Neural progenitor cell (in vitro differentiated cells): Measurements from ENCODE around the gene MAP2K5. TPM values are rescaled to one million over a fixed set of nuclear protein-coding genes. Genes with fewer than 3 reads are reported as not detected.

Experiments
- DNase-seq: peaks from one replicate; pipeline ENCODE4 v3.0.0-alpha.2; 2016; ENCODE audit warnings: low spot score
- H2AFZ ChIP-seq: fragments of 200-600 bp; sonication (generic); replicated peaks from 2 replicates; pipeline ENCODE4 v1.6.1; 2016; ENCODE audit warnings: antibody characterized with exemption
- H3F3A ChIP-seq: fragments of 200-600 bp; sonication (generic); 2 replicates; pipeline ENCODE4 v1.6.1; 2016; ENCODE audit warnings: antibody characterized with exemption, low read depth
- H3K27ac ChIP-seq: fragments of 200-600 bp; sonication (generic); 2 replicates; pipeline ENCODE4 v1.5.1; 2016; ENCODE audit warnings: mild to moderate bottlenecking
- H3K27me3 ChIP-seq: fragments of 200-600 bp; sonication (generic); 2 replicates; pipeline ENCODE4 v1.6.1; 2016; ENCODE audit warnings: mild to moderate bottlenecking, moderate library complexity
- H3K36me3 ChIP-seq: fragments of 200-600 bp; sonication (generic); 2 replicates; pipeline ENCODE4 v1.5.1; 2016
- H3K4me1 ChIP-seq: fragments of 200-600 bp; sonication (generic); 2 replicates; pipeline ENCODE4 v1.6.1; 2016; ENCODE audit warnings: mixed run types
- H3K4me2 ChIP-seq: fragments of 200-600 bp; sonication (generic); 2 replicates; pipeline ENCODE4 v1.6.1; 2016
- H3K4me3 ChIP-seq: fragments of 200-600 bp; sonication (generic); 2 replicates; pipeline ENCODE4 v1.5.1; 2016
- H3K79me2 ChIP-seq: fragments of 200-600 bp; sonication (generic); 2 replicates; pipeline ENCODE4 v1.6.1; 2016; ENCODE audit warnings: low read depth
- H3K9ac ChIP-seq: fragments of 200-600 bp; sonication (generic); 2 replicates; pipeline ENCODE4 v1.6.1; 2016
- H3K9me3 ChIP-seq: fragments of 200-600 bp; sonication (generic); 2 replicates; pipeline ENCODE4 v1.5.1; 2016; ENCODE audit warnings: low read depth
- H4K20me1 ChIP-seq: fragments of 200-600 bp; sonication (generic); 2 replicates; pipeline ENCODE4 v1.6.1; 2016; ENCODE audit warnings: low read depth
- H3K27ac Mint-ChIP-seq: 3 replicates; pipeline ENCODE4 v1.8.0; 2021; ENCODE audit warnings: mixed read lengths
- H3K27me3 Mint-ChIP-seq: 2 replicates; pipeline ENCODE4 v1.8.0; 2022; ENCODE audit warnings: low read depth, mild to moderate bottlenecking, inconsistent platforms, moderate library complexity, mixed read lengths; ENCODE audit not compliant: insufficient read depth
- H3K36me3 Mint-ChIP-seq: 3 replicates; pipeline ENCODE4 v1.8.0; 2021; ENCODE audit warnings: mixed read lengths
- H3K4me1 Mint-ChIP-seq: 3 replicates; pipeline ENCODE4 v1.8.0; 2021; ENCODE audit warnings: mixed read lengths
- H3K4me3 Mint-ChIP-seq: 3 replicates; pipeline ENCODE4 v1.8.0; 2021; ENCODE audit warnings: mild to moderate bottlenecking, moderate library complexity, mixed read lengths
- H3K9me3 Mint-ChIP-seq: 3 replicates; pipeline ENCODE4 v1.8.0; 2020; ENCODE audit warnings: mixed read lengths
- EZH2 ChIP-seq: fragments of 200-600 bp; sonication (generic); IDR thresholded peaks from 2 replicates; pipeline ENCODE4 v1.6.1; 2017; ENCODE audit warnings: antibody characterized with exemption, mild to moderate bottlenecking, moderate library complexity
- EZH2phosphoT487 ChIP-seq: fragments of 200-600 bp; sonication (generic); IDR thresholded peaks from 2 replicates; pipeline ENCODE4 v1.6.1; 2017; ENCODE audit warnings: antibody characterized with exemption
- total RNA-seq: library from RNA; depleted of rRNA; stranded (reverse); fragments of >200 nt; gene quantifications from 2 replicates; pipeline ENCODE4 v1.2.3, GENCODE V29; 2015; ENCODE audit warnings: low replicate concordance
- TF ChIP-seq, protein P1 (sequence below): fragments of 200-600 bp; sonication (generic); IDR thresholded peaks from 2 replicates; pipeline ENCODE4 v1.5.1; 2017; ENCODE audit warnings: antibody characterized with exemption, mild to moderate bottlenecking

MAP2K5 gene
- total RNA-seq, 1 donor from 2014 or later: 17.2 TPM

DNA sequence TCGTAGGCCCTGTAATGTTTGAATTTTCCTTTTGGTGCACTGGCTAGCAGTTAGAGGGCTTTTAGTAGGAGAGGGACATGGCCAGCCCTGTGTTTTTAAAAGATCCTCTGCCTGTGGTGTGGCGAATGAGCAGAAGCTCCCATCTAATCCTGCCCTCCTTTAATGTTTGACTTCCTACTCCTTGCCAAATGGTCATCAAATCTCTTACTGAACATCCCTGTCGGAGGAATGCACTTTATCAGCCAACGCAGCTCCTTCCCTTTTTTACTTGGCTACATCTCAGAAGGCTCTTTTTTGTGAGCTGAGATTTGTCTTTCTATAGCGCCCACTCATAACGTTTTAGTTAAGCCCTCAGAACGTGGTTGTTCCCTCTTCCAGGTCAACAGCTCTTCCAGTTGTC is 44.8 kb downstream of the MAP2K5 start:
- H3K27ac Mint-ChIP-seq: no peak overlapping the region
- no peak overlapping the region for H3K27ac ChIP-seq
- H3K36me3 ChIP-seq: no peaks in the 10 kb centered on the region
- H4K20me1 ChIP-seq: no peaks in the 10 kb centered on the region
- peaks cover 19% of the 10 kb centered on the region for H3K36me3 Mint-ChIP-seq
- peaks cover 6% of the 10 kb centered on the region for H3K4me1 Mint-ChIP-seq
- no peaks in the 10 kb centered on the region for H3K4me1 ChIP-seq
- no peak overlapping the region for H3K4me2 ChIP-seq
- DNase-seq: no peak
- no peak overlapping the region for H2AFZ ChIP-seq
- no peaks in the 10 kb centered on the region for H3K79me2 ChIP-seq
- H3F3A ChIP-seq: no peaks in the 10 kb centered on the region
- no peak overlapping the region for H3K4me3 Mint-ChIP-seq
- H3K4me3 ChIP-seq: no peak overlapping the region
- H3K27me3 Mint-ChIP-seq: peaks cover 2% of the 10 kb centered on the region
- H3K9me3 ChIP-seq: no peaks in the 10 kb centered on the region
- no peaks in the 10 kb centered on the region for H3K27me3 ChIP-seq
- H3K9ac ChIP-seq: no peak overlapping the region
- TF ChIP-seq EZH2phosphoT487 (no peak), EZH2 (no peak)
- TF ChIP-seq, protein P1, sequence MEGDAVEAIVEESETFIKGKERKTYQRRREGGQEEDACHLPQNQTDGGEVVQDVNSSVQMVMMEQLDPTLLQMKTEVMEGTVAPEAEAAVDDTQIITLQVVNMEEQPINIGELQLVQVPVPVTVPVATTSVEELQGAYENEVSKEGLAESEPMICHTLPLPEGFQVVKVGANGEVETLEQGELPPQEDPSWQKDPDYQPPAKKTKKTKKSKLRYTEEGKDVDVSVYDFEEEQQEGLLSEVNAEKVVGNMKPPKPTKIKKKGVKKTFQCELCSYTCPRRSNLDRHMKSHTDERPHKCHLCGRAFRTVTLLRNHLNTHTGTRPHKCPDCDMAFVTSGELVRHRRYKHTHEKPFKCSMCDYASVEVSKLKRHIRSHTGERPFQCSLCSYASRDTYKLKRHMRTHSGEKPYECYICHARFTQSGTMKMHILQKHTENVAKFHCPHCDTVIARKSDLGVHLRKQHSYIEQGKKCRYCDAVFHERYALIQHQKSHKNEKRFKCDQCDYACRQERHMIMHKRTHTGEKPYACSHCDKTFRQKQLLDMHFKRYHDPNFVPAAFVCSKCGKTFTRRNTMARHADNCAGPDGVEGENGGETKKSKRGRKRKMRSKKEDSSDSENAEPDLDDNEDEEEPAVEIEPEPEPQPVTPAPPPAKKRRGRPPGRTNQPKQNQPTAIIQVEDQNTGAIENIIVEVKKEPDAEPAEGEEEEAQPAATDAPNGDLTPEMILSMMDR: no peak
- H3K9me3 Mint-ChIP-seq: peaks cover 2% of the 10 kb centered on the region

DNA sequence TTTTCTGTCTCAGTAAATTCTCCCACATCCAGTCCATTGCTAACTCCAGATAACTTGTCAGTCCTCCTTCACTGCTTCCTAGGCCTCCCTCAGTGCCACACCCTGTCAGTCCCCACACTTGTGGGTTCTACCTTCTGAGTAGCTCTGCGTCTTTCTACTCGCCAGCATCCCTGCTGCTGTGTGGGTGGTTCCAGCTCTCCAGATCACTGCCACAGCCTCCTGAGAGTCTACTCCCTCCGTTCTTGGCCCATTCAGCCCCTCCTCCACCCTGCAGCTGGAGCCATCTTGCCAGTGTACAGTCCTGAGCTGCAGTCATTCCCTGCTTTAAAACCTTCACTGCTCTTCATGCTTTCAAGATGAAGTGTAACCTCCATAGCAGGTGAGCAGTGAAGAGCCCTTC is 45.3 kb downstream of the MAP2K5 start:
- TF ChIP-seq EZH2: no peak
- TF ChIP-seq, protein P1: no peak
- TF ChIP-seq EZH2phosphoT487: no peak

DNA sequence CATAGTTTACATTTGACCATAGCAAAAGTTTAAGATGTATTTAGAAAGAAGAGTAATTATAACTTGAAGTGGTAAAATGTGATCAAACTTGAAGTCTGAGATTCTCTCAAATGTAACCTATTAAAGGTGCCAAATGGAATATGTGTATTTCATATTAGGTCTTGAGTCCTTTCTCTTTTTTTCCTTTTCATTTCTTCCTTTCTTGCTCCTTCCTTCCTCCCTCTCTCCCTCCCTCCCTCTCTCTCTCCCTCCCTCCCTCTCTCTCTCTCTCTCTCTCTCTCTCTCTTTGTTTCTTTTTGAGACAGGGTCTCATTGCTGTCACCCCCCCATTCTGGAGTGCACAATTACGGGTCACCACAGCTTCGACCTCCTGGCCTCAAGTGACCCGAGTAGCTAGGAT is 47.7 kb downstream of the MAP2K5 start:
- Histone ChIP-seq H3K27me3 (no peaks in the 10 kb centered on the region), H4K20me1 (no peaks in the 10 kb centered on the region), H3K79me2 (no peaks in the 10 kb centered on the region), H3K9ac (no peak overlapping the region), H3K36me3 (no peaks in the 10 kb centered on the region), H3K27ac (no peak overlapping the region), H3K4me3 (no peak overlapping the region), H3K9me3 (no peaks in the 10 kb centered on the region), H2AFZ (no peak overlapping the region), H3F3A (no peaks in the 10 kb centered on the region), H3K4me2 (no peak overlapping the region), H3K4me1 (no peaks in the 10 kb centered on the region)
- Mint-ChIP-seq H3K27me3 (peaks cover 2% of the 10 kb centered on the region), H3K9me3 (peaks cover 2% of the 10 kb centered on the region), H3K4me3 (no peak overlapping the region), H3K27ac (no peak overlapping the region), H3K4me1 (peaks cover 11% of the 10 kb centered on the region), H3K36me3 (peaks cover 21% of the 10 kb centered on the region)
- no peak for DNase-seq
- TF ChIP-seq EZH2: no peak
- TF ChIP-seq, protein P1: no peak
- no peak for TF ChIP-seq EZH2phosphoT487

More for the DNA sequence above, 45.3 kb downstream of the MAP2K5 start:
- Histone ChIP-seq H2AFZ (no peak overlapping the region), H4K20me1 (no peaks in the 10 kb centered on the region), H3K4me2 (no peak overlapping the region), H3K79me2 (no peaks in the 10 kb centered on the region), H3K9ac (no peak overlapping the region), H3K9me3 (no peaks in the 10 kb centered on the region), H3K36me3 (no peaks in the 10 kb centered on the region), H3K27ac (no peak overlapping the region), H3K4me3 (no peak overlapping the region), H3K27me3 (no peaks in the 10 kb centered on the region), H3F3A (no peaks in the 10 kb centered on the region), H3K4me1 (no peaks in the 10 kb centered on the region)
- no peak overlapping the region for H3K27ac Mint-ChIP-seq
- H3K4me1 Mint-ChIP-seq: peaks cover 6% of the 10 kb centered on the region
- H3K4me3 Mint-ChIP-seq: no peak overlapping the region
- H3K27me3 Mint-ChIP-seq: peaks cover 2% of the 10 kb centered on the region
- H3K9me3 Mint-ChIP-seq: peaks cover 2% of the 10 kb centered on the region
- peaks cover 21% of the 10 kb centered on the region for H3K36me3 Mint-ChIP-seq
- DNase-seq: no peak
